Tibial artery (tissue), 4 donors: Measurements from ENCODE around the gene ATP2A3.

ENCODE experiments used
- DNase-seq, 2 donors: peaks; one replicate each; pipeline ENCODE4 v3.0.0-alpha.2; 2019
- H3K27ac ChIP-seq, 2 donors: fragments of 200-600 bp; sonication (generic) in 1 of 2; 1 replicate in 1 of 2; 2 replicates in 1 of 2; pipeline ENCODE4 v1.5.1; 2018 to 2019; ENCODE audit warnings: mild to moderate bottlenecking in 1 of 2
- H3K27me3 ChIP-seq, 2 donors: fragments of 200-600 bp; sonication (generic) in 1 of 2; one replicate each; pipeline versions ENCODE4 v1.5.1 to v1.6.0; 2016 to 2019
- H3K36me3 ChIP-seq, 3 donors: fragments of 200-600 bp; sonication (generic) in 2 of 3; one replicate each; pipeline ENCODE4 v1.5.1; 2016 to 2019; ENCODE audit warnings: mild to moderate bottlenecking in 2 of 3
- H3K4me1 ChIP-seq, 4 donors: fragments of 200-600 bp; sonication (generic) in 2 of 4; 1 replicate in 3 of 4; 2 replicates in 1 of 4; pipeline ENCODE4 v1.5.1; 2016 to 2019
- H3K4me3 ChIP-seq, 2 donors: fragments of 200-600 bp; sonication (generic) in 1 of 2; 1 replicate in 1 of 2; 2 replicates in 1 of 2; pipeline ENCODE4 v1.5.1; 2018 to 2019; ENCODE audit warnings: mild to moderate bottlenecking in 2 of 2
- H3K9me3 ChIP-seq, 3 donors: fragments of 200-600 bp; sonication (generic) in 1 of 3; one replicate each; pipeline ENCODE4 v1.5.1; 2016 to 2019
- intact Hi-C: fragments of 100-400 bp; cut with DNase I; formaldehyde crosslinking; loops from one replicate; pipeline ENCODE4 v1.15.0; 2023; ENCODE audit warnings: low total_unique reads
- TF ChIP-seq, protein P1 (sequence below), 2 experiments: fragments of 200-600 bp in 1 of 2; fragments of 450-650 bp in 1 of 2; IDR thresholded peaks; one replicate each; pipeline ENCODE4 v1.5.1; 2017 to 2019; ENCODE audit warnings: antibody characterized with exemption in 2 of 2, mild to moderate bottlenecking in 1 of 2, moderate library complexity in 1 of 2

The ATP2A3 gene

DNA sequence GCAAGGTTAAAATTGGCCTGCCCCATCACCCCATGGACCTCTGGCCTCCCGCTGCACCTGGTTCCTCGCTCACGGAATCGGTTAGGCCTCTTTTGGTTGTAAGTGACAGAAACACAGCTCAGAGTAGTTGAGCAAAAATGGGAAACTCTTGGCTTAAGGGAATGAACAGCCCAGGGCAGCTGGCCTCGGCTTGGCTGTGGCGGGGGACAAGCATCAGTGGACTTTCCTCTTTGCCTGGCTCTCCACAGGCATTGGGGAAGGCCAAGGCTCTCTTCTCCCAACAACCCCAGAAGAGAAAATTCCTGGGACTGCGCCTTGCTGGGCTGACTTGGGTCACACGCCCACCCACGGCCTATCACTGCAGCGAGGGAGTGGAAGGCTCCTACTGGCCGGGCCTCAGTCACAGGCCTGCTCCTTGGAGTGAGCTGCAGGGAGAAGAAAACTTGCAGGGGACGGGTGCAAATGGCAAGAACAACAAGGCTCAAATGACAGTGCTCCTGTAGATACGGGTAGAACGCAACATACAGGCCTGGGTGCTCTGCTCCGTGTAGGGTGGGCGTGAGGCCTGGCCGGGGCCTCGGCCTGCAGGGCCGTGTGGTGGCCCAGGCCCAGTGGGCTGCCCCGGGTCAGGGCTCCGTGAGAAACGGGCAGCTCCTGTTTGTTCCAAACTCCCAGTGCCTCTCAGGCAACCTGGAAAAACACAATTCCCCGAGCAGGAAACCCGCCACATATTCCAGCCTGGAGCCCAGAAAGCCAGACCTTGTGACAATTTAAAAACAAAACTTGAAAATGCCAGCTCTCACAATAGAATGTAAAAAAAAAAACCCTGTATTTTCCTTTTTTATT, 25.0 kb upstream of the ATP2A3 start:
- Histone ChIP-seq H3K4me1 (peaks cover 0 to 30% (median 5%) of the 10 kb centered on the region in 4 donors), H3K9me3 (no peaks in the 10 kb centered on the region), H3K36me3 (no peaks in the 10 kb centered on the region), H3K27me3 (no peaks in the 10 kb centered on the region), H3K27ac (peak overlapping the region; percentile 48 to 57), H3K4me3 (no peak overlapping the region)
- TF ChIP-seq, protein P1, sequence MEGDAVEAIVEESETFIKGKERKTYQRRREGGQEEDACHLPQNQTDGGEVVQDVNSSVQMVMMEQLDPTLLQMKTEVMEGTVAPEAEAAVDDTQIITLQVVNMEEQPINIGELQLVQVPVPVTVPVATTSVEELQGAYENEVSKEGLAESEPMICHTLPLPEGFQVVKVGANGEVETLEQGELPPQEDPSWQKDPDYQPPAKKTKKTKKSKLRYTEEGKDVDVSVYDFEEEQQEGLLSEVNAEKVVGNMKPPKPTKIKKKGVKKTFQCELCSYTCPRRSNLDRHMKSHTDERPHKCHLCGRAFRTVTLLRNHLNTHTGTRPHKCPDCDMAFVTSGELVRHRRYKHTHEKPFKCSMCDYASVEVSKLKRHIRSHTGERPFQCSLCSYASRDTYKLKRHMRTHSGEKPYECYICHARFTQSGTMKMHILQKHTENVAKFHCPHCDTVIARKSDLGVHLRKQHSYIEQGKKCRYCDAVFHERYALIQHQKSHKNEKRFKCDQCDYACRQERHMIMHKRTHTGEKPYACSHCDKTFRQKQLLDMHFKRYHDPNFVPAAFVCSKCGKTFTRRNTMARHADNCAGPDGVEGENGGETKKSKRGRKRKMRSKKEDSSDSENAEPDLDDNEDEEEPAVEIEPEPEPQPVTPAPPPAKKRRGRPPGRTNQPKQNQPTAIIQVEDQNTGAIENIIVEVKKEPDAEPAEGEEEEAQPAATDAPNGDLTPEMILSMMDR (IDR thresholded peaks at IDR 0.05): no peak
- peak in 1 of 2 donors; percentile 19 for DNase-seq
- intact Hi-C loops: no loop called here

DNA sequence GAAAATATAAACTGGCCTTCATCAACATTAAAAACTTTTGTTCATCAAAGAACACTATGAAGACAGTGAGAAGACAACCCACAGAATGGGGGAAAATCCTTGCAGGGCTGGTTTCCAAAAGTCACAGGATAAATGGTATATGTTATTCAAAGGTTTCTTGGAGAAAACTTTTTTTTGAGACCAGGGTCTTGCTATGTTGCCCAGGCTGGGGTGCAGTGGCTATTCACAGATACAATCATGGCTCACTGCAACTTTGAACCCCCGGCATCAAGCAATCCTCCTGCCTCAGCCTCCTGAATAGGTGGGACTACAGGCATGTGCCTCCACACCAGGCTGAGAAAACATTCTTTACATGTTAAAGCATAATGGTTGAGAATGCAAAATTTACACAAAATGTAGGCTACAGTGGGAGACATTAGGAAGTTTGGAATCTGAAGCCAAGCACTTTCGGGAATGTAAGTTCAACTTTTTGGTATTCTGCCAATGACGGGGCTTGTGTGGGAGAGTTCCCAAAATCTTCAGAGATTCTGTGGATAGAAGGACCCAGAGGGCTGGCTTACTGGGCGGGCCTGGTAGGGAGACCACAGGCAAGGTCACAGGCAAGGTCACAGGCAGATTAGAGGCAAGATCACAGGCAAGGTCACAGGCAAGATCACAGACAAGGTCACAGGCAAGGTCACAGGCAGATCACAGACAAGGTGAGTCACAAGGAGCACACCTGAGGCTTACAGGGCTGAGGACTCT, 24.2 kb upstream of the ATP2A3 start:
- intact Hi-C loops: no loop called here
- H3K36me3 ChIP-seq: no peaks in the 10 kb centered on the region
- DNase-seq: peak in 1 of 2 donors; percentile 9
- H3K4me3 ChIP-seq: no peak overlapping the region
- H3K27ac ChIP-seq: peak overlapping the region; percentile 48 to 57
- H3K27me3 ChIP-seq: no peaks in the 10 kb centered on the region
- TF ChIP-seq, protein P1 (IDR thresholded peaks at IDR 0.05): no peak
- H3K4me1 ChIP-seq: peaks cover 0 to 36% (median 5%) of the 10 kb centered on the region in 4 donors
- H3K9me3 ChIP-seq: no peaks in the 10 kb centered on the region

DNA sequence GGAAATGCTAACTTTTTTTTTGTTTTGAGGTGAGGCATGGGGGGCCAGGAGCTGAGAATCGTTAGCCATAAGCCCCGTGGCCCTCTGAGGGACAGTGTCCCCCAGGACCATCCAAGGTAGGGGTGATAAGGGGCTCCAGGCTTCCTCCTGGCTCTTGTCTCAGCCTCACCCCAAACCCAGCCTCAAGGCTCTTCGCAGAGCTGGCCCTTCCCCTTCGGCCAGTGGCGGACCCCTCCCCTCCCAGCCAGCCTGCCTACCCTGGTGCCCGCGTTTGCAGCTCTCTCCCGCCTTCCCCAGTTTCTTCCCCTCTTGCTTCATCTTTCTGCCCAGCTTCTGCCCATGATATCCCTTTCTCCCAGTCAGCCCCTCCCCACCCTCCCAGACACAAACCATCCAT, 22.7 kb upstream of the ATP2A3 start:
- Histone ChIP-seq H3K36me3 (no peaks in the 10 kb centered on the region), H3K27ac (no peak overlapping the region), H3K9me3 (no peaks in the 10 kb centered on the region), H3K27me3 (no peaks in the 10 kb centered on the region), H3K4me1 (peaks cover 0 to 36% (median 5%) of the 10 kb centered on the region in 4 donors), H3K4me3 (no peak overlapping the region)
- DNase-seq: no peak
- TF ChIP-seq, protein P1 (IDR thresholded peaks at IDR 0.05): no peak
- intact Hi-C loops: no loop called here

DNA sequence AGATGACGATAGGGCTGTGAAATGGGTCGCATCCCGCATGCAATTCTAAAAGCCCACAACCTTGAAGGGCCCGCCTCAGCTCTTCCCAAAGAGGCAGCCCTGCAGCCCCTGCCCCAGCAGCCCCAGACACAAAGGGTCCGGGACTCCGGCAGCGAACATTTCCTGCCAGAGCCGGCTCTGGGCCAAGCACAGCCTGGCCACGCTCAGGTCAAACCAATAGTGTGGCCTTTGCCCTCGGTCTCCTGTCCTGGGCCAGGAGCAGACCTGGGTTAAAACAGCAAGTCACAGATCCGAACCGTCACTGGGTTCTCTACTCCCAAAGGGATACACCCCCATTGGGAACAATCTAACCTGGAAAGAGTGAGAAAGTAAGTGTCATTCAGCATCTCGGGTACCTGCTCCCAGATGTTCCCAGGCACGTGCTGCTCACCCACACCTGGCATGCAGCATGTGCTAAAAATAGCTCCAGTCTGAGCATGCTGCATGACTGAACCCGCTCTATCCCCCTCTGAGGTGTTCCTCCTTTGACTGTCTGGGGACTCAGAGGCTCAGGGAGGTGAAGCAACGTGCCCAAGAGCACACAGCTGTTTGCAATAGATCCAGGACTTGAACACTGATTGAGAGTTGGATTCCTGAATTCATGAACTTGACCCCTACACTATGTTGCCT, 22.2 kb upstream of the ATP2A3 start:
- Histone ChIP-seq H3K4me1 (peaks cover 0 to 36% (median 5%) of the 10 kb centered on the region in 4 donors), H3K27me3 (no peaks in the 10 kb centered on the region), H3K9me3 (no peaks in the 10 kb centered on the region), H3K4me3 (no peak overlapping the region), H3K36me3 (no peaks in the 10 kb centered on the region), H3K27ac (no peak overlapping the region)
- TF ChIP-seq, protein P1 (IDR thresholded peaks at IDR 0.05): no peak
- intact Hi-C loops: no loop called here
- no peak for DNase-seq

DNA sequence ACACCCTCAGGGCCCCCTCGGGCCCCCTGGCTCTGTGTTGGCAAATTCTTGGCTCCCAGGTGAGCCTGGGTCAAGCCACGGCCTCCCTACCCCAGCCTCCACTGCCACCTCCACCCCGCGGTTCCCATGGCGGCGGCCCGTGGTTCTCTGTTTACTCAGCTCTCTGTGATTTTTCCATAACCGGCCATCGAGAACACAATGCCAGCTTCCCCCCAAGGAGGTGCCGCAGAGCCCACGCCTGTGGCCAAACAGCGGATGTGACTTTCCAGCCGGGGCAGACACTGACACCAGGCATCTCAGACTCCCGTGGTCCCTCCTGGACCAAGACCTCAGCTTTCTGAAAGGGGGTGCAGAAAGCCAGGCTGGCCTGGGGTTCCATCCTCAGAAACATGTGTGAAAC, 21.6 kb upstream of the ATP2A3 start:
- peaks cover 0 to 36% (median 5%) of the 10 kb centered on the region in 4 donors for H3K4me1 ChIP-seq
- TF ChIP-seq, protein P1 (IDR thresholded peaks at IDR 0.05): no peak
- H3K4me3 ChIP-seq: no peak overlapping the region
- no peaks in the 10 kb centered on the region for H3K27me3 ChIP-seq
- no peak for DNase-seq
- no peak overlapping the region for H3K27ac ChIP-seq
- no peaks in the 10 kb centered on the region for H3K9me3 ChIP-seq
- intact Hi-C loops: no loop called here
- no peaks in the 10 kb centered on the region for H3K36me3 ChIP-seq
